K562 (cell line): ENCODE measurements around the gene AAMP. TPM values are rescaled to one million over a fixed set of nuclear protein-coding genes. Genes with fewer than 3 reads are reported as not detected.

Experiments used
- ATAC-seq: fragments of 200-7000 bp; cut with Tn5 transposase; 3 replicates; pipeline ENCODE4 v1.9.1; 2020; ENCODE audit warnings: moderate library complexity
- BruUV-seq: library from RNA; stranded (reverse); fragments of 400-500 nt; replicated peaks from 2 replicates; lab custom pipeline; 2021; lab: Mats Ljungman, UMichigan
- CTCF ChIA-PET: fragments of 300-600 bp; formaldehyde crosslinking; extraction: SDS; loops from one replicate; lab custom pipeline; 2021; ENCODE audit warnings: low intra/inter-chr PET ratio; lab: Yijun Ruan, JAX
- POLR2A ChIA-PET: fragments of 300-600, 350-650 bp; sonication (Branson Sonifier 250); formaldehyde crosslinking; extraction: SDS; loops from one replicate; lab custom pipeline; 2021; ENCODE audit warnings: antibody characterized with exemption, inconsistent platforms; lab: Yijun Ruan, JAX
- DNase-seq, 4 experiments: peaks; one replicate each; pipeline versions ENCODE4 v3.0.0 to v3.0.0-alpha.2; 2011 to 2018; ENCODE audit warnings: low spot score in 3 of 4, mixed read lengths in 3 of 4; ENCODE audit errors: extremely low read depth in 1 of 4
- FAIRE-seq: peaks from 2 replicates; lab custom pipeline; 2011; peaks lifted over from hg19 to GRCh38; lab: Jason Lieb, UNC
- H2AFZ ChIP-seq: 2 replicates; pipeline ENCODE4 v1.6.0; 2011; ENCODE audit warnings: low read depth, low read length, control low read depth, inconsistent platforms
- H3K27ac ChIP-seq: fragments of 200-600 bp; 3 replicates; pipeline ENCODE4 v1.8.0; 2011; ENCODE audit warnings: low read depth, mild to moderate bottlenecking, control low read depth, inconsistent platforms, low read length, moderate library complexity, mixed read lengths; ENCODE audit errors: extremely low read depth
- H3K27me3 ChIP-seq, 2 experiments: fragments of 300-600 bp in 1 of 2; 2 replicates in 1 of 2; 3 replicates in 1 of 2; pipeline versions ENCODE4 v1.6.0 to v1.8.0; 2011; ENCODE audit warnings: inconsistent platforms in 2 of 2, low read length in 2 of 2, mild to moderate bottlenecking in 1 of 2, mixed read lengths in 1 of 2, moderate library complexity in 1 of 2; ENCODE audit not compliant: control insufficient read depth in 2 of 2, insufficient read depth in 2 of 2
- H3K36me3 ChIP-seq: fragments of 300-600 bp; 3 replicates; pipeline ENCODE4 v1.8.0; 2011; ENCODE audit warnings: mild to moderate bottlenecking, low read length, inconsistent platforms; ENCODE audit not compliant: control insufficient read depth, insufficient read depth
- H3K4me1 ChIP-seq, 2 experiments: fragments of 200-600 bp in 1 of 2; replicated peaks in 1 of 2; 2 replicates in 1 of 2; 3 replicates in 1 of 2; pipeline versions ENCODE4 v1.5.1 to v1.8.0; 2011; ENCODE audit warnings: inconsistent platforms in 2 of 2, low read length in 2 of 2, mild to moderate bottlenecking in 1 of 2, mixed read lengths in 1 of 2, moderate library complexity in 1 of 2; ENCODE audit not compliant: control insufficient read depth in 2 of 2, insufficient read depth in 2 of 2
- H3K4me2 ChIP-seq: 2 replicates; pipeline ENCODE4 v1.6.1; 2011; ENCODE audit warnings: low read length, control low read depth, inconsistent platforms, mixed read lengths; ENCODE audit not compliant: insufficient read depth
- H3K4me3 ChIP-seq: fragments of 200-600 bp; sonication (generic), shearing (Covaris generic); 2 replicates; pipeline ENCODE4 v1.5.1; 2016; ENCODE audit warnings: control low read depth, inconsistent platforms
- H3K79me2 ChIP-seq: fragments of 200-600 bp; 3 replicates; pipeline ENCODE4 v1.8.0; 2011; ENCODE audit warnings: low read length, inconsistent platforms; ENCODE audit not compliant: control insufficient read depth, insufficient read depth
- H3K9ac ChIP-seq, 2 experiments: 2 replicates each; pipeline versions ENCODE4 v1.6.0 to v1.6.1; 2011; ENCODE audit warnings: low read depth in 2 of 2, low read length in 2 of 2, control low read depth in 1 of 2, inconsistent platforms in 1 of 2, mild to moderate bottlenecking in 1 of 2, mixed read lengths in 1 of 2; ENCODE audit not compliant: insufficient read depth in 1 of 2
- H3K9me1 ChIP-seq: one replicate; pipeline ENCODE4 v1.6.0; 2011; ENCODE audit warnings: inconsistent platforms, mild to moderate bottlenecking, low read length, moderate library complexity; ENCODE audit not compliant: control insufficient read depth, insufficient read depth
- H3K9me3 ChIP-seq: replicated peaks from 2 replicates; pipeline ENCODE4 v1.5.1; 2011; ENCODE audit warnings: low read depth, low read length, inconsistent platforms; ENCODE audit not compliant: control insufficient read depth, insufficient read depth
- H4K20me1 ChIP-seq: replicated peaks from 2 replicates; pipeline ENCODE4 v1.6.1; 2011; ENCODE audit warnings: low read length, inconsistent platforms, mixed read lengths; ENCODE audit not compliant: control insufficient read depth, insufficient read depth
- GATAD2B ChIP-seq: fragments of 450-650 bp; IDR thresholded peaks from 2 replicates; pipeline ENCODE4 v1.6.1; 2017; ENCODE audit warnings: mild to moderate bottlenecking, borderline replicate concordance
- RBFOX2 ChIP-seq: fragments of 200-400 bp; formaldehyde crosslinking; IDR thresholded peaks from 2 replicates; pipeline ENCODE4 v1.6.1; 2017; ENCODE audit warnings: low read depth, mild to moderate bottlenecking, low read length, moderate library complexity
- WGBS: fragments of 100-300 bp; shearing (Covaris generic); methylation state at CpG from one replicate; pipeline ENCODE4 v1.1.6; 2016; ENCODE audit warnings: low coverage, mixed read lengths; ENCODE audit not compliant: insufficient coverage; ENCODE audit errors: missing lambda C conversion rate; 5-methylcytosine and 5-hydroxymethylcytosine counted together
- in situ Hi-C: fragments of 300-500 bp; cut with MboI; formaldehyde crosslinking; loops from 4 replicates; pipeline ENCODE4 v1.15.0; 2018; ENCODE audit warnings: inconsistent platforms, mixed read lengths
- intact Hi-C: fragments of 100-400 bp; cut with micrococcal nuclease; formaldehyde crosslinking; loops from 2 replicates; pipeline ENCODE4 v1.14.2; 2022
- polyA plus RNA-seq, 8 experiments: library from polyadenylated mRNA; depleted of rRNA in 4 of 8; stranded (reverse) in 5 of 8; unstranded in 3 of 8; fragments of >200 nt; fragmentation: Nextera tagmentation in 2 of 8; fragmentation: Illumina TruSeq in 1 of 8; extraction: Ambion mirVana in 2 of 8; extraction: Trizol in 1 of 8; gene quantifications; 2 replicates each; pipeline versions ENCODE4 v1.2.1 to v1.2.3, GENCODE V29; 2011 to 2014; ENCODE audit warnings: inconsistent platforms in 1 of 8, missing spikeins in 1 of 8
- total RNA-seq, 7 experiments: library from RNA; depleted of rRNA in 6 of 7; stranded (reverse); fragments of >200 nt in 6 of 7; fragmentation: Illumina TruSeq in 2 of 7; extraction: Trizol in 2 of 7; gene quantifications; 2 replicates each; pipeline versions ENCODE4 v1.2.1 to v1.2.3, GENCODE V29; 2011 to 2021; ENCODE audit warnings: low replicate concordance in 1 of 7
- TF ChIP-seq, protein P1 (sequence below): fragments of 250-450 bp; sonication (Bioruptor Pico); IDR thresholded peaks from 2 replicates; pipeline ENCODE4 v1.5.0; 2021; ENCODE audit warnings: mild to moderate bottlenecking, moderate library complexity

Gene AAMP
- total and polyA plus RNA-seq, 9 of the 15 experiments (the other 6 are each of a cell fraction or from before 2014, with no cell fraction given): 5.7 to 197 (median 94.1) TPM

DNA sequence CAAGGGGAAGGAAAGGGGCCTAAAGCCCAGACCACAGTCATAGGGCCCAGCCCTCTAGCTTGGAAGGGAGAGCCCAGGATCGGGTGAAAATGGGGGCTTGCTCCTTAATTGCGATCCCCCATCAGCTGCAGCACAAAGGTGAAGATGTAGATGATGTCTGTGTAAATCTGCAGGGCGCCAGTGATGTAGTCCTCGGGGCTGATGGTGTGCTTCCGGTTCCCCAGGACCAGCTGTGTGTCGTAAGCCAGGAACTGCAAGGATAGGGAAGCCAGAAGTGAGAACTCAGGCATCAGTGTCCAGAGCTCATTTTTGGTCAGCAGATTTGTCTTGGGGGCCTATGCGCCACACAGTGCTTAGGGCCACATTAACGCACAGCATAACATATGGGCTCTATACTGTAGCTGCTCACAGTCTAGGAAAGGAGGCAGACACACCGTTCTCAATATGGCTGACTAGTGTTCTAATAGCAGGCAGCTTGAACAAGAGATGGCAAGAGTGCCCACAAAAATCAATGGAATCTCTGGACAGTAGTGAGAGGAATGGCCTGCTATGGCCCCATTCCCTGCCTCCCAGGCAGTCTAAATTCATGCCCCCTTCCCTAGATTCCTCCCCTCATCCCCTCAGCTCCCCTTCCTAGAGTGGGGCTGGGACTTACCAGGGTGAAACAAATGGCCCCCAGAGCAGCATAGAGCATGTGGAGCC lies 5.6 kb upstream of the AAMP start:
- no peaks in the 10 kb centered on the region for H3K9me3 ChIP-seq
- intact Hi-C loops (loop anchor here (10.0 kb wide), 1 partner anchor 369 kb away; no protein-coding TSS in a partner anchor), in situ Hi-C loops (no loop called here)
- ATAC-seq (no peak), FAIRE-seq (no peak), DNase-seq (no peak)
- H3K4me2 ChIP-seq: no peak overlapping the region
- POLR2A ChIA-PET: interaction anchor here (0.8 to 2.7 kb wide), 5 partner anchors 9 to 119 kb away, joined by 3 to 19 read pairs (median 10); no protein-coding TSS in a partner anchor
- TF ChIP-seq GATAD2B (no peak), RBFOX2 (peak; percentile 29; the same call in 1 of the 2 replicates)
- TF ChIP-seq, protein P1, sequence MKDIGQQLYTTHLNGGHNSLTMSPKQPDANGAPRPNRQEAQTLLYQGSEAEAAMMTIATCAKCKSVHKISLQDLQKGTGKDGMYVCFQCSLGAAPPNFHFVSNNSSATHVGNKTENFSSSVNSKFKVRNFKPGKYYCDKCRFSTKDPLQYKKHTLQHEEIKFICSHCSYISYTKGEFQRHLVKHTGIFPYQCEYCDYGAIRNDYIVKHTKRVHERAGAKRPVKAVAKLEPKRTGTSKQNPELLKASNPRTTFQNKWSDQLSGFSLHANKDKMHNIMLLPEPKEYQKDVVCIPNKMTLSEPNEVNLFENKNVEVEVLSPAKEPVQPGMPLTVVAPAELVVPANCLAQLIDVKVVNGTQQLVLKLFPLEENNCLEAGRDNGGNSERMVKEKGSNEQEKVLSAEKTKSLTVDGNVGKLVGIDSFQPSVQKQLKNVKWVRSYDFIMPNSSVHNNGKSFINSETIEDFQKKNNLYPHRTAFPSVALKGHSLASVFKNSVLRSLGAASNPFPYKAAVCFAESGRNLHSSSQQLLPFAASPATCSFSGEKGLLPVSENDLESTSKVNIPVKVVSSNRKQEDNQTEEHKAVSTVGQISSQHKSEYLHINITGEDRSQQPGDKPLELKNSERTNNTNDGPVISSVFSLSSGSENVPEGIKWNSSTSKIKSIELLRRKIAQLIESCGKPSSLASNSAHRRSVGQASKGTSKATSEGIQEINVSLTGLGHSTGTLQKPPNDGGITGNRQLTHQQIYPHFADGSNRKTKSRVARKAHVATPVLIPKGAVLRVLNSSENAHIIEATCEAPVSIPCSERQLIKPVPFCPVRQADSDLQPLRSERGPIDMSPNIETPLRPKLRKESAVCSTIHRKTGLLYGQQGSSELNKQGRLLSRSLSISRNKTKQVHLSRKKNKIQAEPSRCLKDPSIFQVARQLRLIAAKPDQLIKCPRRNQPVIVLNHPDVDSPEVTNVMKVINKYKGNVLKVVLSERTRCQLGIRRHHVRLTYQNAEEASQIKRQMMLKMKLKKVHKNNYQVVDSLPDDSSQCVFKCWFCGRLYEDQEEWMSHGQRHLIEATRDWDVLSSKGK: no peak
- no peak overlapping the region for H2AFZ ChIP-seq
- peaks cover 0 to 24% of the 10 kb centered on the region in 2 experiments; a peak in 3 of 5 replicates for H3K4me1 ChIP-seq
- H3K9ac ChIP-seq: no peak overlapping the region
- 79% methylated on average over 9 of the region's 9 CpGs for WGBS
- H4K20me1 ChIP-seq: 0 out of 2 replicates have a peak, but pooled peaks cover 5% of the 10 kb centered on the region
- no peak overlapping the region for H3K4me3 ChIP-seq
- CTCF ChIA-PET: no interaction called here
- no peaks in the 10 kb centered on the region for H3K27me3 ChIP-seq
- H3K79me2 ChIP-seq: peaks cover 12% of the 10 kb centered on the region
- BruUV-seq: no TSS peak
- no peaks in the 10 kb centered on the region for H3K9me1 ChIP-seq
- peaks cover 80% of the 10 kb centered on the region for H3K36me3 ChIP-seq
- H3K27ac ChIP-seq: no peak overlapping the region; the same call in 2 of the 3 replicates
